COR-L47 (cell line): ENCODE data around the gene EPHX1.

Source experiments
- DNase-seq: peaks from one replicate; lab custom pipeline; 2025; lab: John Stamatoyannopoulos, UW

EPHX1 gene

GRCh38 chr1:225842788-225843425 lies 33.0 kb downstream of the EPHX1 start:
- no peak for DNase-seq

GRCh38 chr1:225843426-225843795 lies 33.5 kb downstream of the EPHX1 start:
- no peak for DNase-seq

- no peak for DNase-seq
Observed at GRCh38 chr1:225844236-225845061, 34.5 kb downstream of the EPHX1 start.

GRCh38 chr1:225845097-225845496 lies 35.2 kb downstream of the EPHX1 start:
- no peak for DNase-seq

- peak; percentile 76 for DNase-seq
Observed at GRCh38 chr1:225845571-225846259, 35.8 kb downstream of the EPHX1 start.

GRCh38 chr1:225846331-225847310 lies 36.7 kb downstream of the EPHX1 start:
- no peak for DNase-seq

- peak; percentile 88 for DNase-seq
Observed at GRCh38 chr1:225847610-225848009, 37.7 kb downstream of the EPHX1 start.

GRCh38 chr1:225848030-225848955 lies 38.4 kb downstream of the EPHX1 start:
- DNase-seq, result no peak

GRCh38 chr1:225849925-225850324 lies 40.0 kb downstream of the EPHX1 start:
- no peak for DNase-seq

- no peak for DNase-seq
Observed at GRCh38 chr1:225850370-225850769, 40.4 kb downstream of the EPHX1 start.

GRCh38 chr1:225851805-225852204 lies 41.9 kb downstream of the EPHX1 start:
- no peak for DNase-seq

- no peak for DNase-seq
Observed at GRCh38 chr1:225852413-225853124, 42.6 kb downstream of the EPHX1 start.

- no peak for DNase-seq
Observed at GRCh38 chr1:225853441-225853840, 43.5 kb downstream of the EPHX1 start.

GRCh38 chr1:225855503-225856300 lies 45.8 kb downstream of the EPHX1 start:
- no peak for DNase-seq

GRCh38 chr1:225857256-225857655 lies 47.3 kb downstream of the EPHX1 start:
- DNase-seq, result no peak

GRCh38 chr1:225859151-225859550 lies 49.2 kb downstream of the EPHX1 start:
- no peak for DNase-seq

- DNase-seq, result no peak
Observed at GRCh38 chr1:225860107-225860506, 50.2 kb downstream of the EPHX1 start.

- DNase-seq, result no peak
Observed at GRCh38 chr1:225860876-225861441, 51.0 kb downstream of the EPHX1 start.
